Measurements from ENCODE around the gene MGP.

Gene MGP

GRCh38 chr12:14911131-14911530 lies 25.5 kb upstream of the MGP start:
- Histone ChIP-seq H3K9me2 (ENCODE audit: low read depth, low read length) (no peaks in the 10 kb centered on the region), H3K4me2 (ENCODE audit: low read length) (no peak overlapping the region), H3K36me3 (ENCODE audit: insufficient read depth, low read length) (peaks cover 5% of the 10 kb centered on the region; the same call in 1 of the 2 replicates), H2AFZ (ENCODE audit: low read length) (no peak overlapping the region), H3F3A (ENCODE audit: insufficient read depth, low read length) (no peaks in the 10 kb centered on the region), H3K27me3 (ENCODE audit: insufficient read depth, low read length) (no peaks in the 10 kb centered on the region), H3K4me1 (ENCODE audit: insufficient read depth, low read length, severe bottlenecking) (no peaks in the 10 kb centered on the region), H4K20me1 (ENCODE audit: insufficient read depth, low read length) (no peaks in the 10 kb centered on the region), H3K27ac (ENCODE audit: low read depth, low read length, poor library complexity, severe bottlenecking) (no peak overlapping the region), H3K9ac (ENCODE audit: low read length) (no peak overlapping the region), H3K4me3 (ENCODE audit: low read depth, low read length, poor library complexity, severe bottlenecking) (no peak overlapping the region), H3K79me2 (ENCODE audit: insufficient read depth, low read length) (no peaks in the 10 kb centered on the region), H3K9me3 (ENCODE audit: low read length) (no peaks in the 10 kb centered on the region)
- TF ChIP-seq, protein P1, sequence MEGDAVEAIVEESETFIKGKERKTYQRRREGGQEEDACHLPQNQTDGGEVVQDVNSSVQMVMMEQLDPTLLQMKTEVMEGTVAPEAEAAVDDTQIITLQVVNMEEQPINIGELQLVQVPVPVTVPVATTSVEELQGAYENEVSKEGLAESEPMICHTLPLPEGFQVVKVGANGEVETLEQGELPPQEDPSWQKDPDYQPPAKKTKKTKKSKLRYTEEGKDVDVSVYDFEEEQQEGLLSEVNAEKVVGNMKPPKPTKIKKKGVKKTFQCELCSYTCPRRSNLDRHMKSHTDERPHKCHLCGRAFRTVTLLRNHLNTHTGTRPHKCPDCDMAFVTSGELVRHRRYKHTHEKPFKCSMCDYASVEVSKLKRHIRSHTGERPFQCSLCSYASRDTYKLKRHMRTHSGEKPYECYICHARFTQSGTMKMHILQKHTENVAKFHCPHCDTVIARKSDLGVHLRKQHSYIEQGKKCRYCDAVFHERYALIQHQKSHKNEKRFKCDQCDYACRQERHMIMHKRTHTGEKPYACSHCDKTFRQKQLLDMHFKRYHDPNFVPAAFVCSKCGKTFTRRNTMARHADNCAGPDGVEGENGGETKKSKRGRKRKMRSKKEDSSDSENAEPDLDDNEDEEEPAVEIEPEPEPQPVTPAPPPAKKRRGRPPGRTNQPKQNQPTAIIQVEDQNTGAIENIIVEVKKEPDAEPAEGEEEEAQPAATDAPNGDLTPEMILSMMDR (IDR thresholded peaks at IDR 0.05; ENCODE audit: low read length) = no peak
- TF ChIP-seq EZH2 (IDR thresholded peaks at IDR 0.05; ENCODE audit: borderline replicate concordance, low read length) = no peak

DNA sequence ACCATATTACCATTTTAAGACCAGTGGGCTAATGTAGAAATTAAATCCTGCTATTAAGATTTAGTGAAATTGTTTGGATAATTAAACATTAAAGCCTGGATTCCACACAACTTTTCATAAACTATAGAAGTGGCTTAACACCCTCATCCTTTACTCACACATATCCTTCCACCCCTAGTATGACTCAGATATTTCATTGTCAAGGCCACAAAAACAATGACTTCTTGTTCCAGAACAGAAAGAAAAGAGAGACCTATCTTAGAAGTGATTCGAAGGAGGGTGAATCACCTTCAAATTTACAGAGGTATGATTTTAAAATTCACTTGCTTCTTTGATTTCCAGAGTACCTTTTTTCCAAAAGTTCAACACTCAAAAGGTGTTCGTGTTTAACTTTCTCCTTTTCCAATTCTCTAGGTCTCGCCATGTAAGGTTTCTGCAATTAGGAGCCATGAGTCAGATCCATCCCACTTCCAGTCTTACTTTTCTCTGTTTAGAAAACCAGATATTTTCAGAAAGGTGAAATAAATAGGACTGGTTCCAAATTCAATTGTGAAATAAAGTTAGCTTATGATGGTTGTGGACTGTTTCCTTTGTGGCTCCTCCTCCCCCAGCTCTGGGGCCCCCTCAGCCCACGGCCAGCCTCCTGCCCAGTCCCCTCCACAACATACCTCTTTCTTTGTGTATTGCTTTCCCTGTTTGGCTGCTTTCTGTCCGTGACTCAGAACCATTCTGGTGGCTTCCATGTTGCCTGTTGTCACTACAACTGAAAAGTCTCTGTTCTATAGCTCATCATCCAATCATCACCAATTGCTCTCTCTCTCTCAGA lies 24.6 kb upstream of the MGP start:
- no peaks in the 10 kb centered on the region for H3K79me2 ChIP-seq (ENCODE audit: insufficient read depth, low read length)
- H3F3A ChIP-seq (ENCODE audit: insufficient read depth, low read length) = no peaks in the 10 kb centered on the region
- H3K9me3 ChIP-seq (ENCODE audit: low read length) = no peaks in the 10 kb centered on the region
- H4K20me1 ChIP-seq (ENCODE audit: insufficient read depth, low read length) = no peaks in the 10 kb centered on the region
- H2AFZ ChIP-seq (ENCODE audit: low read length) = no peak overlapping the region
- H3K9ac ChIP-seq (ENCODE audit: low read length) = no peak overlapping the region
- TF ChIP-seq, protein P1 (IDR thresholded peaks at IDR 0.05; ENCODE audit: low read length) = no peak
- TF ChIP-seq EZH2 (IDR thresholded peaks at IDR 0.05; ENCODE audit: borderline replicate concordance, low read length) = no peak
- peaks cover 5% of the 10 kb centered on the region; the same call in 1 of the 2 replicates for H3K36me3 ChIP-seq (ENCODE audit: insufficient read depth, low read length)
- no peaks in the 10 kb centered on the region for H3K27me3 ChIP-seq (ENCODE audit: insufficient read depth, low read length)
- H3K9me2 ChIP-seq (ENCODE audit: low read depth, low read length) = no peaks in the 10 kb centered on the region
- no peak overlapping the region for H3K27ac ChIP-seq (ENCODE audit: low read depth, low read length, poor library complexity, severe bottlenecking)
- H3K4me3 ChIP-seq (ENCODE audit: low read depth, low read length, poor library complexity, severe bottlenecking) = no peak overlapping the region
- no peak overlapping the region for H3K4me2 ChIP-seq (ENCODE audit: low read length)
- H3K4me1 ChIP-seq (ENCODE audit: insufficient read depth, low read length, severe bottlenecking) = peaks cover under 1% of the 10 kb centered on the region

GRCh38 chr12:14907953-14908352 lies 22.3 kb upstream of the MGP start:
- TF ChIP-seq EZH2 (IDR thresholded peaks at IDR 0.05; ENCODE audit: borderline replicate concordance, low read length) = no peak
- TF ChIP-seq, protein P1 (IDR thresholded peaks at IDR 0.05; ENCODE audit: low read length) = no peak
- Histone ChIP-seq H4K20me1 (ENCODE audit: insufficient read depth, low read length) (no peaks in the 10 kb centered on the region), H3K4me3 (ENCODE audit: low read depth, low read length, poor library complexity, severe bottlenecking) (no peak overlapping the region), H3K79me2 (ENCODE audit: insufficient read depth, low read length) (no peaks in the 10 kb centered on the region), H3K9ac (ENCODE audit: low read length) (no peak overlapping the region), H3K4me1 (ENCODE audit: insufficient read depth, low read length, severe bottlenecking) (peaks cover 8% of the 10 kb centered on the region), H3F3A (ENCODE audit: insufficient read depth, low read length) (no peaks in the 10 kb centered on the region), H3K27me3 (ENCODE audit: insufficient read depth, low read length) (no peaks in the 10 kb centered on the region), H3K9me2 (ENCODE audit: low read depth, low read length) (no peaks in the 10 kb centered on the region), H3K9me3 (ENCODE audit: low read length) (no peaks in the 10 kb centered on the region), H3K27ac (ENCODE audit: low read depth, low read length, poor library complexity, severe bottlenecking) (no peak overlapping the region), H3K4me2 (ENCODE audit: low read length) (no peak overlapping the region), H3K36me3 (ENCODE audit: insufficient read depth, low read length) (no peaks in the 10 kb centered on the region), H2AFZ (ENCODE audit: low read length) (no peak overlapping the region)
